Activated CD8-positive, alpha-beta memory T cell treated with anti-CD3 and anti-CD28 coated beads, Interleukin-2, amount 50 U/mL, for 1 hour (primary cell): ENCODE measurements around the gene ZNF580.
A peak's percentile ranks its signal among the peaks of the same experiment; 100 is the strongest.

Experiments
- DNase-seq: peaks from one replicate; pipeline ENCODE4 v3.0.0-alpha.2; 2020; ENCODE audit errors: extremely low read depth

ZNF580 gene

GRCh38 chr19:55646889-55647731 is 6.3 kb downstream of the ZNF580 start:
- no peak for DNase-seq

DNA sequence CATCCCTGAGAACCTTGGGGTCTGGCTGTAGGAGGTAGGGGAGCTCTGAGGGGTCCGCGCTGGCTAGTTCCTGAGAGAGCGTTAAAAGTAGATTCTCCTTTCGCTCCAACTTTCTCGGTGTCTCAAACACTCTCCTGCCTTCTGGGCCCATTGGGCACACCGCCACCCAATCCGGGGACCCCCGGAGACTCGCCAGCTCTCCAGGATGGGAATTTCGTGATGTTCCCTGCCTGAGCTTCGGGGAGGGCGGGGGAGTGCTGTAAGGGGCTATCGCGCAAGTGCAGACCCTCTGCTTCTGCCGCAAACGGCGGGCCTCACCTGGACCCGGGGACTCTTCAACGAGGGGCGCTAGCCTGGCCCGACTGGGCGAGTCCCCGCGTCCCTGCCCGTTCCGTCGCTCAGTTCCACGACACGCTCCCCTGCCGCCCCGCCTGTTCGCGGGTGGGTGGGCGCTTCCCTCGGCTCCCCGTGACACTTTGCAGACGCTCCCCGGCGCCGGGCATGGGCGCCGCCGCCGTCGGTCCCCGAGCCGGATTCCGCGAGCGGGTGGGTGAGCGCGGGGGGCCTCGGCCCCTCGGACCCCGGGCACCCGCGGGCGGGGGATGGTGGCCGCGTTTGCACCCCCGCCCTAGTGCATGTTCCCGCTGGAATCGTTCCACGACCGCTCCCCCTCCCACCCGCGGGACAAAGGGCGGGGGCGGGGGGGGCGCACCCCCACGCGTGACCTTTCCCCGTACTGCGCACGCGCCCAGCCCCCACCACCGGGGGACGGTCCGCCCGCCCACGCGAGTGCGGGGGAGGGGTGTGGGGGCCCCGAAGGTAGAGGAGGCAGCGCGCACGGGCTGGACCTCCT is 7.2 kb downstream of the ZNF580 start, which contains the start of gene CCDC106:
Gene CCDC106 (plus strand): TSS at position 481 of the 853 bp plus-strand sequence. CDS start 835 bp downstream, outside the sequence.
- no peak for DNase-seq

GRCh38 chr19:55648585-55649267 is 7.9 kb downstream of the ZNF580 start:
- no peak for DNase-seq

GRCh38 chr19:55649268-55650125 is 8.7 kb downstream of the ZNF580 start:
- DNase-seq = no peak

DNA sequence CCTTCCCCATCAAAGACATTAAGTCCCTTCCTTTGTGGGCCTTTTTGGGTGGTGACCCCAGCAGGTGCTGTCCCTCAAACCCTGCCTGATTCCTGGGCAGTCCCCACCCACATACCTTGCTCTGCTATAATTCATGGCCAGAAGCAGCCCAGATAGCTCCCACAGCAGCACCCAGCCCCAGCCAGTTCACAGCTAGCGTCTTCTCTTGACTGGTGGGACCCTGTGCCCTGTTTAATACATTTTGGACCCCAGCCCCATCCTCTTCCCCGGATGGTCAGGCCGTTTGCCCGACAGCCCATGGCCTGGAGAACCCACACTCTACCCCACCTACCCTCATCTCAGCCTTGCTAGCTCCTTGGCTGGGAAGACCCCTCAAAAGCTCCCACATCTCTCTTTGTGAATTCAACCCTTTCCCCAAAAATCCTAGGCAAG is 9.3 kb downstream of the ZNF580 start:
- DNase-seq = no peak

- DNase-seq = no peak
Observed at GRCh38 chr19:55650602-55651230, 9.9 kb downstream of the ZNF580 start.

- no peak for DNase-seq
Observed at GRCh38 chr19:55651236-55651635, 10.4 kb downstream of the ZNF580 start.

DNA sequence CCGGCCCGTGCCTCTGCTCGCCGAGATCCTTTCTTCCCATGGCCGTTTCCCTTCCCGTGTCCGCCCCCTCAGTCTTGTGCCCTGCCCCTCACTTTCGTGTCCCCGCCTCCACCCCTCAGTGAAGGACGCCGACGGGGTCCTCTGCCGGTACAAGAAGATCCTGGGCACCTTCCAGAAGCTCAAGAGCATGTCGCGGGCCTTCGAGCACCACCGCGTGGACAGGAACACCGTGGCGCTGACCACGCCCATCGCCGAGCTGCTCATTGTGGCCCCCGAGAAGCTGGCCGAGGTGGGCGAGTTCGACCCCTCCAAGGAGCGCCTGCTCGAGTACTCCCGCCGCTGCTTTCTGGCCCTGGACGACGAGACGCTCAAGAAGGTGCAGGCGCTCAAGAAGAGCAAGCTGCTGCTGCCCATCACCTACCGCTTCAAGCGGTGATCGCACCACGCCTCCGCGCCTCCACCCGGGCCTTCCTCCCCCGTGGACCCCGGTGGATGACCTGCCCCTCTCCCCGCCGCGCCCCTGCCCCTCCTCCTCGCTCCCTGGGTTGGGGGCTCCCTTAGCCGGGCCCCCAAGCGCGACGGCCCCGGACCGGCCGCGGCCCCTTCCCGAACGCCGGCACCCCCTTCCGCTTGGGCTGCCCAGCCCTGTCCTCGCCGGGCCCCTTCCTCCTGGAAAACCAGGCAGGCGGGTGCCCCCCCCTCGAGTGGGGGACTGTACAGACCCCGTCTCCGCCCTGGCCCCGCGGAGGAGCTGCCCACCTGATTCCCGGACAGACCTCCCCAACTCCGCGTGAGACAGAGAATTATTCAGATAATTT is 11.7 kb downstream of the ZNF580 start:
- no peak for DNase-seq

- DNase-seq = peak; percentile 100
Observed at GRCh38 chr19:55653651-55654322, 13.0 kb downstream of the ZNF580 start.

DNA sequence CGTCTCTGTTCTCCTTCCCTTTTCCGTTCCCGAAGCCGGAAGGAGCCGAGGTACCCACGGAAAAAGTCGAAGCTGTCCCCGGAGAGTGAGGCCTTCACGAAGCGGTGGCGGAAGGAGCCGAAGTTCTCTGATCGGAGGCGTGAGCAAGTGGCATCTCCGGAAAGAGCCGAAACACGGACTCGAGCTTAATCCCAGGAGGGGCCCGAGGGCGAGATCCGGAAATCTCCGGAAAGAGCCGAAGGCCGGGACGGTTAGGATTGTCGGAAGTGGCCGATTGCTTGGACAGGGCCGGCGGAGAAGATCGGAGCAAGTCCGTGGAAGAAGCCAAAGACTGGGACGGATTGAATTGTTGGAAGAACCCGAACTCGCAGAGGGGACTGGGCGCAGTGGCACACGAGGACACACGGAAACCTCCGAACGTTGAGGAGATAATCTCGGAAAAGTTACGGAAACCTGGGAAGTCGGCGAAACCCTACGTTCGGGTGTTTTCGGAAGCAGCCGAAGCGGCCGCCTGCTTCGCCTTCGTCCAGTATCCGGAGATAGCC is 13.6 kb downstream of the ZNF580 start:
- peak; percentile 99 for DNase-seq

DNA sequence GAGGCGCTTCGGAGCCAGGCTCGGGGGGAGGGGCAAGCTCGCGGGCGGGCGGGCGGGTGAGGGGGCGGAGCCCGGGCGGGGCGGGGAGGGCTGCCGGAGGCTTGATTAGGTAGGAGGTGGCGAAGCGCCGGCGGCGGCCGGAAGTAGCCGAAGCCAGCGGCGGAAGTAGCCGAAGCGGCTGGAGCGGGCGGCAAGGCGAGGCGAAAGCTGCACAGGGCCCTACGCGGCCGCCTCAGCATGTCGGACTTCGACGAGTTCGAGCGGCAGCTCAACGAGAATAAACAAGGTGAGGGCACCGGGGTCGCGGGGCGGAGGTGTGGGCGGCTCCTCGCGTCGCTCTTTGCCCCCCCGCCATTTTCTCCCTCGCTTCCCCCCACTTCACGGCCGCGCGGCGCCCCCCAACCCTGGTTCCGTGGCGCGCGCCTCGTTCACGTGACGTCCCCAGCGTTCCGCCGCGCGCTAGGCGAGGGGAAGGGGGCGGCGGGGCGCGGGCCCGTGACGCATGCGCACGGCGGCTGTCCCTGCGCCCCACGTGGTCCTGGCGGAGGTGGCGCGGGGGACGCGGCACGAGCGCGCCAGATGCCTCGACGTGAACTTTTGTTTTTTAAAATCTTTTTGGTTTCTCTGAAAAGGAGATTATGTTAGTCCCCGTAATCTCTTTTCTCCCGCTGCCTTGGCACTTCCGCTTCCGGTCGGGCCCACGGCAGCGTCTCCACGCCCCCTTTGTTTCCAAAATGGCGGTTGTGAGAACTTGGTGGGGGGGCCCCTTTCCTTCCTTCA is 14.3 kb downstream of the ZNF580 start, which contains the start of gene U2AF2:
Gene U2AF2 (plus strand): TSS at position 168 of the 780 bp plus-strand sequence. CDS start 70 bp downstream, at position 238.
- DNase-seq = peak; percentile 93

GRCh38 chr19:55655648-55656040 is 14.8 kb downstream of the ZNF580 start:
- no peak for DNase-seq

GRCh38 chr19:55656552-55656951 is 15.8 kb downstream of the ZNF580 start:
- no peak for DNase-seq

DNA sequence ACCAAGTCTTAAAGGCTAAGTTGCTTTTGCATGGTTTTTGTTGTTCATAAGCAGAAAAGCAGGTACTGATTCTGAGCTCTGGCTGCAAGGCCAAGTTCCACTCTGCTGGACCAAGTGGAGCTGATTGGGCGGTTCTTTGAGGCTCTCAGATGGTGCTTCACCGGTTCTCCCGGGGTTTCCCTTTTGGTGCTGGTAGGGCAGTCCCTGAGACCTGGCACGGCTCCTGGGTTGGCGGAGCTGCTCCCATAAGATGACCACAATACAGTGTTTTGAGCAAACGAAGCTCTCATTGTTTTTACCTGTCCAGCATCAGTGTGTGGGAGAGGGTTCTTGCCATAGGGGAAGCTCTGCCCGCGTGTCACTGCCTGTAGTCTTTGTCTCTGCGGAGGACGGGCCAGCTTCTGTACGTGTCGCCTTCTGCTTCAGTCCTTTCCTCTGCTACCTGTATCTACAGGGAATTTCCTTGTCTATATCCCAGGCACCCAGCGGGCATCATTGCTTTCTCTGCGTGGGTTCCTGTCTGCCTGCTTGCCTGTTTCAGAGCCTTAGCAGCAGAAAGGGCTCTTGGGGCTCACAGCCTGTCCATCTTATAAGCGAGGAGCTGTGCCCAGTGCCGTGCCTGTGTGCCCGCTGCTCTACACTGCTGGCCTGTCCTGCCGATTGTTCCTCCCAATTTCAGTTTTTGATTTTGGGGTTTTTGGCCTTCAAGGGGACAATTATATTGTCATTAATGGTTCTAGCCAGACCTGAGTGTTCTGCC is 16.4 kb downstream of the ZNF580 start:
- DNase-seq = no peak

DNA sequence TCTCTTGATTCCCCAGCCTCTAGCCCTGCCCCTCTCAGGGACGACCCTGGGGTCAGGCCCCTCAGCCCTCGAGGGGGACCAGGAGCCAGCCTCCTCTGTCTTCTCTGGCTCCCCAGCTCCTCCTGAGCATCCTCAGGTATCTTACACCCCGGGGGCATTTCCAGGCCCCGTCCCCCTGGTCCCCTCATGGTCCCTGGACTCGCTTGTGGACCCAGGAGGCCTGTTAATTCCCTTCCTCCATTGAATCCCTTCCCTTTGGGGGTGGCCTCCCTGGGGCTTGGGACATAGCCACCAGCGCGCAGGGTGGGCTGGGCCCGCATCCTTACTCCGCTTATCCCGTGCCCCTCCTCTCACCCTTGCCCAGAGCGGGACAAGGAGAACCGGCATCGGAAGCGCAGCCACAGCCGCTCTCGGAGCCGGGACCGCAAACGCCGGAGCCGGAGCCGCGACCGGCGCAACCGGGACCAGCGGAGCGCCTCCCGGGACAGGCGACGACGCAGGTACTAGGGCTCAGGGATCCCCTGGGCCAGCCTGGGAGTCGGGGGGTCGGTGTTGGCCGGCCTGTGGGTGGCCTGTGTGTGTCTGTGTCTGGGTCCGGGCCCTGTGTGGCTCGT is 18.2 kb downstream of the ZNF580 start:
- DNase-seq = no peak

- DNase-seq = no peak
Observed at GRCh38 chr19:55659822-55660221, 19.0 kb downstream of the ZNF580 start.

DNA sequence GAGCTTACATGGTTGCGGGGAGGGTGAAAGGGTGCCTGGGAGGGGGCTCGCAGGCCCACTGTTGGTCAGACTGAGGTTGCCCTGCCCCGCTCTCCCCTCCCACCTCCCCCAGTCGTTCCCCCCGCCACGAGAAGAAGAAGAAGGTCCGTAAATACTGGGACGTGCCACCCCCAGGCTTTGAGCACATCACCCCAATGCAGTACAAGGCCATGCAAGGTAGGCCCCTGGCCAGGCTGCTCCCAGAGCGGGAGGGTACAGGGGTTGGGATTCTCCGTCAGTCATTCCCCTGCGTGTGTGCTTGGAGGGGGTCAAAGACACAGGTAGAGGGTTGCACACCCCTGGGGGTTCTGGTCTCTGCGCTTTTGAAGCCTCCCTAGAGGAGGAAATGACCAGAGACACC is 19.6 kb downstream of the ZNF580 start:
- DNase-seq = no peak
